GM19193 (cell line): ENCODE results near the gene CEP72.
"Not testable (repeated sequence)": the region's sequence is repeated elsewhere in the genome, so short reads cannot be mapped to it uniquely, and the experiment has no call there.

Source experiments
- POLR2A ChIP-seq: IDR thresholded peaks from 4 replicates; pipeline ENCODE4 v1.6.1; 2011; ENCODE audit not compliant: insufficient read depth, insufficient read length; ENCODE audit errors: extremely low read depth

Gene CEP72

GRCh38 chr5:685262-686171, 73.4 kb downstream of the CEP72 start:
- TF ChIP-seq POLR2A: no peak

- no peak for TF ChIP-seq POLR2A
Observed at GRCh38 chr5:691817-692528, 79.8 kb downstream of the CEP72 start.

DNA sequence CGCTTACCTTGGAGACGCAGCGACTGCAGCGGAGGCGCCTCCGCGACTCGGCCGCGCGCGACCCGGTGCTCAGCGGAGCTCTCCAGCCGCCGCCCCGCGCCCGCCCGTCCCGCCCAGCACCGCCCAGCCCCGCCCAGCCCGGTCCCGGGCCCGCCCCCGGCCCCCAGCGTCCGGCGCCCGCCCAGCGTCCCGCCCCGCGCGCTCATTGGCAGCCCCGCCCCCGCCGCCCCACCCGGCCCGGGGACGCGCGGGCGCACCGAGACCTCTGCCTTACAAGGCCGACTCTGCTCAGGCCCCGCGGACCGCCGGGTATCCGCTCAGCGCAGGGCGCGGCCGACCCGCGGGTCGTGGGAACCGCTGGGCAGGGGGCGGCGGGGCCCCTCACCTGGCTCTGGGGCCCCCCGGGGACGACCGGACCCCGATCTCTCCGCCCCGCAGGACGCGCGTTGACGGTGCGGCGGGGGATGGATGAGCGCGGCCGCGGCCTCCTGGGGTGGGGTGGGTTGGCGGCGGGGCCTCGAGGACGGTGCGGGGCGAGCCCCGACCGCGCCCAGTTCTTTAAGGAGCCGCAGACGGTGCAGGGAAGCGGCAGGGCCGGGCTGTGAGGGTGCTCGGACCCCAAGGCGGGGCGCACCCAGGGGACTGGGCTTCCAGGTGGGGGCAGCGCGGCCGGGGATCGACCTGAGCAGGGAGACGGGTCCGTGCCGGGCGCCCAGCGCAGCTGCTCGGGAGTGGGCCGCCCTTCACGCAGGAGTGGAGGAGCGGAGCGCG, 81.3 kb downstream of the CEP72 start, which contains the start of gene TPPP:
Gene TPPP, minus strand, starts transcription at position 82 of the 771 bp plus-strand sequence. CDS start 15,292 bp downstream, outside the sequence.
- not testable (repeated sequence) for TF ChIP-seq POLR2A
